ENCODE data around the gene PTGIS.
A peak's percentile ranks its signal among the peaks of the same experiment; 100 is the strongest.
"Not testable (repeated sequence)": the region's sequence is repeated elsewhere in the genome, so short reads cannot be mapped to it uniquely, and the experiment has no call there.

Gene PTGIS

DNA sequence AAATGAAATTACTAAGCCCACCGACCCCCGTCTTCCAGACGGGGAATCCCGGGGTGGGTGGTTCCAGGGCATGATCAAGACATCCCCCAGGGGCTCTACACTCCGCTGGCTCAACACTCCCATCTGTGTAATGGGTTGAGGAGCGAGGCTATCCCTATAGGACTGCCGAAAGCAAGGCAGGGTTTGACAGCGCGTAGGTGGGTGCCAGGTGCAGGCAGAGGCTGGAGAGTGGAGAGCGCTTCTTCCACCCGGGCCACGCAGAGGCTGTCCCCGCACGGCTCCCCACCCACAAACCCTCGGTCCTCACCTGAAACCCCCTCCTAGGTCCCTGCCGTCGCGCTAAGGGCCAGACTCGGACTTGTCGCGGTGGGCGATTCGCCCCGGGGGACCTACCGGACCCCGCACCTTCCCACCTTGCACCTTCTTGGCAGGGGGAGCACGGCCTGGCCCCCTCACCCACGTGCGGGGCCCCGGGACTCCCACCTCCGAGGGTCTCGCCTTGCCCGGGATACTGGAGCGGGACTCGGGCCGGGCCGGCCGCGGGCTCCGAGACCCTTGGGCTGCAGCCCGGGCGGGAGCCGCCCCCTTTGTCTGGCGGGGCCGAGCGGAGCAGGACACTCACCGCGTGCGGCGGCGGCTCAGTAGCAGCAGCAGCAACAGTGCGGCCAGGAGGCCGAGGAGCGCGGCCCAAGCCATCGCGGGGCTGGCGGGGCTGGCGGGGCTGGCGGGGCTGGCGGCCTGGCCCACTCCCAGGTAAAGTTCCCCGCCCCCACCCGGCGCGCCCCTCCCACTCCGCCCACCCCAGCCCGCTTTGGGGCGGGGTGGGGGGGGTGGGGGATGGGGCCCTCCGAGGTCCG, at the start of gene PTGIS:
Gene PTGIS, minus strand, starts transcription at position 717 of the 857 bp plus-strand sequence. Its CDS starts 21 bp downstream, at position 696.
- no peak for DNase-seq (ENCODE audit: low read depth)

DNA sequence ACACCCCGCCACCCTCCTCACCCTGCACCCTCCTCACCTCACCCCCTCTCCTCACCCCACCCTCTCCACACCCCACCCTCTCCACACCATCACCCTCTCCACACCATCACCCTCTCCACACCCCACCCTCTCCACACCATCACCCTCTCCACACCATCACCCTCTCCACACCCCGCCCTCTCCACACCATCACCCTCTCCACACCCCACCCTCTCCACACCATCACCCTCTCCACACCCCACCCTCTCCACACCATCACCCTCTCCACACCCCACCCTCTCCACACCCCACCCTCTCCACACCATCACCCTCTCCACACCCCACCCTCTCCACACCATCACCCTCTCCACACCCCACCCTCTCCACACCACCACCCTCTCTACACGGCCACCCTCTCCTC, 49.5 kb upstream of the PTGIS start:
- not testable (repeated sequence) for DNase-seq (ENCODE audit: low read depth)

DNA sequence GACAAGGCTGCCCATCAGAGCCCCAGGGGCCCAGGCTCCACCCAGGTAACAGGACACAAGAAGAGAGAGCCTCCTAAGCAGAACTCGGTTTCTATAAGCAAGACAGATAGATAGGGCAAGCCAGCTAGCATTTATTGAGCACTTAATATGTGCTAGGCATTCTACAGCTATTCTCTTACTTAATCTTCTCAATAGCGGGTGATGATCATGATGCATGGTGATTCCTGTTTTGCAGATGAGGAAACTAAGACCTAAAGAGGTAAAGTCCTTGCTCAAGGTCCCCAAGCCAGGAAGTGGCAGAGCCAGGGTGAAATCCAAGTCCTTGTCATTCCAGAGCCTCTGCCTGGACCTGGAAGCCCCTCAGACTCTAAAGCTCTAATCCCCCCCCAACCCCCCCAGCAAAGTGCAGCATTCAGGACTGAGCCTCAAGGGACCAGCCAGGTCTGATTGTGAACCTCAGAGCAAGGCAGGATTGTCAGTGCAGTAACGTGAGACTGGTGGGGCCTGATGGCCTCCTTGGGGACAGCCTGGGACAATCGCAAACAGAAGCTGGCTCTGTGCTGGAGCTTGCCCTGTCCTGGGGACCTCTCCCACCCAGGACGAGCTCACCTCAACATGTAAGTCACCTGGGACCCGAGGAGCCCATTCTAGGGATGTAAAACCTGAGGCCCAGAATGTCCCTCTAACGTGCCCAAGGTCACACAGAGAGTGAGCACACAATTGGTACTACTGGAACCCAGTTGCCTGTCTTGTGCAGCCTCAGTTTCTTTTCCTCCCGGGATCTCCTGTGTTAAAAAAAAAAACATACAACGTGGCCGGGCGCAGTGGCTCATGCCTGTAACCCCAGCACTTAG, 48.4 kb upstream of the PTGIS start:
- no peak for DNase-seq (ENCODE audit: low read depth)

DNA sequence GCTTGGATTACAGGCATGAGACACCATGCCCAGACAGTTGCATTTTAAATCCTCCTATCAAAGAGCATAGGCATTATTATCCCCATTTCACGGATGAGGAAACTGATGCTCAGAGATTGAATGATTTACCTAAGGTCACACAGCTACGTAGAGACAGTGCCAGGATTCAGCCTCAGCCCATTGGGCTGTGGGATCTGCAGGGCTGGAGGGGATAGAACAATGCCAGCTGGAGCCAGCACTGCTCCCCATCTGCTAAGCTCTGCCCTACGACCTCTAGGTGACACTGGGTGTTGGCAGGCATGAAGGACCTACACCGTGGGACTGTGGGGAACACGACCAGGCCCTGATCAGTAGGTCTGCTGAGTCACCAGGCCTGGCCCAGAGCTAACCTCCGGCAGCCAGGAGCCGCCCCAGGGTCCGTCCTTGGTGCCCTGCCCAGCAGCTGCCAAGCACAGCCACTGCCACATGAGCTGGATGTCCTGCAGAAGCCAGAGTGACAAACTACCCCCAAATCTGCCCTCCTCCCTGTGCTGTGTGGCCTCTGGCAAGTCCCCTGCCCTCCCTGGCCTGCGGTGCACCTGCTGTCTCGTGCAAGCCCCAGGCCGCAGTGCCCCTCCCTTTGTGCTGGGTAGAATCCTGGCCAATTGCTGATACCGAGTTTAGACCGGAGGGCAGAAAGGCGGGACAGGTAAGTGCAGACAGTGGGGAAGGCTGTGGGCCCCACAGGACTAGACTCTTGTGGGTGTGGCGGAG, 47.6 kb upstream of the PTGIS start:
- no peak for DNase-seq (ENCODE audit: low read depth)

DNA sequence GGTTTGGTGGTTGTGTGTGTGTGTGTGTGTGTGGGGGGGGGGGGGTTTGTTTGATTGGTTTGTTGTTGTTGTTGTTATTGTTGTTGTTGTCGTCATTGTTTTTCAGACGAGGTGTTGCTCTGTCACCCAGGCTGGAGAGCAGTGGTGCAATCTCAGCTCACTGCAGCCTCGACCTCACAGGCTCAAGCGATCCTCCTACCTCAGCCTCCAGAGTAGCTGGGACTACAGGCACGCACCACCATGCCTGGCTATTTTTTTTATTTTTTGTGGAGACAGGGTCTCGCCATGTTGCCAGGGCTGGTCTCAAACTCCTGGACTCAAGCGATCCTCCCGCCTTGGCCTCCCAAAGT, 47.1 kb upstream of the PTGIS start:
- not testable (repeated sequence) for DNase-seq (ENCODE audit: low read depth)

DNA sequence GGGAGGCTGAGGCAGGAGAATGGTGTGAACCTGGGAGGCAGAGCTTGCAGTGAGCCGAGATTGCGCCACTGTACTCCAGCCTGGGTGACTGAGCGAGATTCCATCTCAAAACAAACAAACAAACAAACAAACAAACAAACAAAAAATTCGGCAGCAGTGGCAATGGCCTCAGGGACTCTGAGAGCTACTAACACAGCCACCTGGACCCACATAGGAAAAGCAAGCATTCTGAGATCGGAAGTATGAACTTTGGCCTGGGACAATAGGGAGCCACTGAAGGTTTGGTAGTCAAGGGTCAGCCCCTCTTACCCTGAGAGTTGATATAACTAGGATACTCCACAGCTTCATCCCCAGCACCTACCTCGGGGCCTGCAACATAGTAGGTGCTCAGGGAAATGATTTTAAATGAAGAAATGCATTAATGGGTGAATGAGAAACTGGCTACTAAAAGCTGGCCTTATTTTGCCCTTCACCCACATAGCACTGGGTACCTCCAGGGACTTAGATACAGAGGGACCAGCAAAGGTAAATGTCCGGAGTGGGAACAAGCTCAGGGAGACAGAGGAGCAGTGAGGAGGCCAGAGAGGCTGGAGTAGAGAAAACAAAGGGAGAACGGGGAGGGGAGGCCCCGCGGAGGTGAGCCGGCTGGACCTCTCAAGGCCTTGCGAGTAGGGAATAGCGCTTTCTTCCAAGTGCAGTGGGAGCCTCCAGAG, 46.6 kb upstream of the PTGIS start:
- DNase-seq (ENCODE audit: low read depth) = no peak

DNA sequence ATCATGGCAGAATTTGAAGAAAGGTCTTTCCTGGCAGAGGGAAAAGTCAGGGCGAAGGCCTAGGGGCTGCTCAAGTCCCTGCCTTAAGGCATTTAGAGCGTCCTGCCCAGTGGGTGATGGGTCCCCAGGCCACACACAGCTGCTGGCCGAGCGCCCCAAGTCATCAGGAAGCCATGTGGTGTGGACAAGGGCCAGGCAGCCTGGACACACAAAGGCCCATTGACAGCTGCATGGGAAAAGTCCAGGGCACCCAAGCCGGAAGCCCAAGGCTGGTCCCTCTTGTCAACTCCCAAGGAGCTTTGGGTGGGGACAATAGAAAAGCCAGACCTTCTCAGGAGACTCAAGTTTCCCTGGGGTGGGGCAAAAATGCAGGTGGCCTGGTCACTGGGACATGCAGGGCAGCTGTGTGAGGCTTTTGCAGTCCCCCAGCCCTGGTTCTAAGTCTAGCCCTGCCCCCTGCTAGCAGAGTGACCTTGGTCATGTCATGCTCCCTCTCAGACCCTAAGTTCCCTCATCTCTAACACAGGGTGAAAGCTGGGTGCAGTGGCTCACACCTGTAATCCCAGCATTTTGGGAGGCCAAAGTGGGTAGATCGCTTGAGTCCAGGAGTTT, 44.3 kb upstream of the PTGIS start:
- DNase-seq (ENCODE audit: low read depth) = no peak

DNA sequence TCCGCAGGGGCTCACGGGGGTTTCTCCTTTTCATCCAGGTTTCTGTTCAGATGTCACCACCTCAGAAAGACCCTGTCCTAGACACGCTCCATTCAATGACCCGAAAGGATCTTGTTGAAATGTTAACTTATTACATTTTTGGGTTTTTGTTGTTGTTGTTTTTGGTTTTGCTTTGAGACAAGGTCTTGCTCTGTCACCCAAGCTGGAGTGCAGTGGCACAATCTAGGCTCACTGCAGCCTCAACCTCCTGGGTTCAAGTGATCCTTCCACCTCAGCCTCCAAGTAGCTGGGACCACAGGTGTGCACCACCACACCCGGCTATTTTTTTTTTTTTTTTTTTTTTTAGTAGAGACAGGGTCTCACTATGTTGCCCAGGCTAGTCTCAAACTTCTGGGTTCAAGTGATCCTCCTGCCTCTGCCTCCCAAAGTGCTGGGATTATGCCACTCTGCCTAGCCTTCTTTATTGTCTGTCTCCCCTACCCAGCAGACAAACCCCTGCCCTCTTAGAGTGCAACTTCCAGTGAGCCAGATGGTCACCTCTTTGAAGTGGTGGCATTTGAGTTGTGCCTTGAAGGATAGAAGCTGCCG, 43.7 kb upstream of the PTGIS start:
- not testable (repeated sequence) for DNase-seq (ENCODE audit: low read depth)

DNA sequence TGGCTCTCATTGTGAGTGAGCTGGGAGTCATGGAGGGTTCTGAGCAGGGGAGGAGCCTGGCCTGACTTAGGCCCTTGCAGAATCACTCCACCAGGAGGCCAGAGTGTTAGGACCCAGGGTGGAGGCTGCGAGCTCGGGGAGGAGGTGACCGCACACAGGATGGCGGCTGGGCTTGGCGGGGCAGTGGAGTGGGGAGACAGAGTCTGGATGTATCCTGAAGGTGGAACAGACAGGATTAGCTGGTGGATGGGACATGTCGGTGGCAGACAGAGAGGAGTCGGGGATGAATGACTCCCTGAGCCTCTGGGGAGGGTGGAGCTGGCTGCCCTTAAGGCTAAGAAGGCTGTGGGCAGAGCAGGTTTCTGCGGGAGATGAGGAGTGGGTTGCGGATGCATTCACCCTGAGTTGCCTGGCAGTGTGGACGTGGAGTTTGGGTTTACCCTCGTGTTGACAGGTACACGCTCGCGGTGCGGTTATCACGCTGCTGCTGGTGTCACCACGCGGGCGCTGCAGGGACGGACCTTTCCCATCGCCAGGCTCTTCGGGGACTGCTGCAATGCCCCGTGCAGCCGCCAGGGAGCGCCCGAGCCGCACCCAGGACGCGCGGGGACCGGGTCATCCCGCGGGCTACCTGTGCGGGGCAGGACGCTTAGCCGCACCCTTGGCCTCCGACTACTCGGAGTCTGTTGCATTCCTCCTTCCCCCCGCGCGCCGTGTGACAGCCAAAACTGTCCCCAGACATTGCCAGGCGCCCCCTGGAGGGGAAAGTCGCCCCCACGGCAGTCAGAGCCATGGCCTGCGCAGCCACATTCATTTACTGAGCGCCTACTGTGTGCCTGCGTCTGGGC, 43.0 kb upstream of the PTGIS start:
- DNase-seq (ENCODE audit: low read depth) = peak; percentile 47

DNA sequence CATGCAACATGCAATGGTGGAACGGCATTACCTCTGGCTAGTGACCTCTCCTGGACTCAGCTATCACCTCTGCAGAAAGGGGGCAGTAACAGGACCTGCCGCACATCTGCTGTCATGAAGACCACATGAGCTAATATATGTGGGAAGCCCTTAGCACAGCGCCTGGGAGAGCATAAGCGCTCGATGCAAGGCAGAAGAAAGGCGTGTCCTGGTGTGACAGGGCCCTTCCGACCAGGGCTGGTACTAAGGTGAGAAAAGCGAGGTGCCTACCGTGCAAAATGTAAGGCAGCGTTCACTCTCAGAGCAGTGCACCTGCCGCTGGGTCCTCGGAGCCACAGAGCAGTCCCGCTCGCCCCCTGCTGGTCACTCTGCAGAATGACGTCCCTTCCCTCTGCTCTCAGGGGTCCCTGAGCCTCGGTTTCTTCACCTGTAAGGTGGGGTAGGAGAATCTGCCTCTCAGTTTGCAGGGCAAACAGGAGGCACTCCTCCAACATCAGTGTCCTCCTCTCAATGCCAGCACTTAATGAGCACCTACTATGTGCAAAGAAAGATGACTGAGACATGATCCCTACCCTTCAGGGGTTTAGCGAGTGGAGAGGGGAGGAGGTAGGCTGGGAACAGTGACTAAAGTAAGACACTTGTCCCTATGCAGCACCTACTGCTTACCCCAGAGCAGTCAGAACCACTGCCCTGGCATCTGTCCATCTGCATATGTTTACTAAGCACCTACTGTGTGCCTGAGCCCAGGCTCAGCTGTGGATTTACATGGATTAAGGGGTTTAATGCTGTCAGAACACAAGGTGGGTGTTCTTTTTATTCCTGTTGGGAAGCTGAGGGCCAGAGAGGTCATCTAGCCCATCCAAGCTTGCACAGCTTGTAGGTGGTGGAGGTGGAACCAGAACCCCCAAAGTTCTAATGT, 41.1 kb upstream of the PTGIS start:
- DNase-seq (ENCODE audit: low read depth) = peak; percentile 58

DNA sequence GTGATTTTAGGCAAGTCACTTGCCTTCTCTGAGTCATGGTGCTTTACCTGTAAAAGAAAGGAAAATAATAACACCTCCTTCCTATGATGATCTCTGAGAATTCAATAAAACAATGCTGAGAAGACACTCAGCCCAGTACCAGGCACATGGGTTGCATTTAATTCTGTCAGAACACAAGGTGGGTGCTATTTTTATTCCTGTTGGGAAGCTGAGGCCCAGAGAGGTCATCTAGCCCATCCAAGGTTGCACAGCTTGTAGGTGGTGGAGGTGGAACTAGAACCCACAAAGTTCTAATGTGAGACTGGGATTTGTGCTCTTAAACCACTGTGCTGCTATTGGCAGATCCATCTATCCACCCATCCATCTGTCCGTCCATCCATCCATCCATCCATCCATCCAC, 39.6 kb upstream of the PTGIS start:
- no peak for DNase-seq (ENCODE audit: low read depth)

DNA sequence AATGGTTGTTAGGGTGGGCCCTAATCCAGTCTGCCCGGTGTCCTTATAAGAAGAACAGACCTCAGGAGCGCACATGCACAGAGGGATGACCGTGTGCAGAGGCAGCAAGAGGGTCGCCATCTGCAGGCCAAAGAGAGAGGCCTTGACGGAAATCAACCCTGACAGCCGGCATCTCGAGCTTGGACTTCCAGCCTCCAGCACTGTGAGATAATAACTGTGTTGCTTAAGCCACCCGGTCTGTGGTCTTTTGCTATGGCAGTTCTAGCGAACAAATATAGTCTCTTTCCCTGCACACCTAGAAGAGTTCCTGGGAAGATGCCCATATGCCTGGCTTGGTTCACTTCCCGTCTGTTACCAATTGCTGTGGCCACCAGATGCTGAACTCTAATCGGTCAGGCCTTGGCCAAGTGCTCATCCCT, 35.3 kb upstream of the PTGIS start:
- DNase-seq (ENCODE audit: low read depth) = no peak

DNA sequence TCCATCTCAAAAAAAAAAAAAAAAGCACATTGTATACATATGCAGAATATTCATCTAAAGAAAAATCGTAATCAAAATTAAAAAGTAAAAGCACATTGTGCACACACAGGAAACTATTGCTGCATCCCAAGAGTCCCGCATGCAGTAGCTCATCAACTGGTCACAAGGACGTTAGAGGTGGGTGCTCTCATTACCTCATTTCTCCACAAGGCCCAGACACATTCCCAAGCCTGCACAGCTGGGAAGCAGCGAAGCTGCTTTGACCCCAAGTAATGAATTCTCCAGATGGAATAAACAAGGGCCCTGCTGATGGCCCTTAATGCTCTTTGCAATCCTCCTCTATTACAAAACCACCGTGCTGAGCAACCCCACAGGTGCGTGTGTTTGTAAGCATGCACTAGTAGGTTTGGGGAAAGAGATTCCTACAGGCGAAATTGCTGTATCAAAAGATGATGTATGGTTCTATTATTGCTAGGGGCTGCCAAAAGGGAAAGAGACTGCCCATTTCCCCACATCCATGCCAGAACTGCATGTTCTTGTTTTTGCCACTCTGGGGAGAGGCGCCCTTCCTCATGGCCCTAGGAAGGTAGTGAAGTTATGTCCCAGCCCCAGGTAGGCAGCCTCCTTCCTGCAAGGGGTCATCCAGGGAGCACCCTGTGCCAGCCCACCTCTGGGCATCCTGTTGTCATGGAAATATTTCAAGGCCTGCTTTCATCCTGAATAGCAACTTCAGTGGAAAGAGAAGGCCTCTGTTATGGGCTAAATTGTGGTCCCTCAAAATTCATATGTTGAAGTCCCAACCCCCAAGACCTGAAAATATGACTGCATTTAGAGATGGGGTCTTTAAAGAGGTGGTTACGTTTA, 34.6 kb upstream of the PTGIS start:
- no peak for DNase-seq (ENCODE audit: low read depth)

DNA sequence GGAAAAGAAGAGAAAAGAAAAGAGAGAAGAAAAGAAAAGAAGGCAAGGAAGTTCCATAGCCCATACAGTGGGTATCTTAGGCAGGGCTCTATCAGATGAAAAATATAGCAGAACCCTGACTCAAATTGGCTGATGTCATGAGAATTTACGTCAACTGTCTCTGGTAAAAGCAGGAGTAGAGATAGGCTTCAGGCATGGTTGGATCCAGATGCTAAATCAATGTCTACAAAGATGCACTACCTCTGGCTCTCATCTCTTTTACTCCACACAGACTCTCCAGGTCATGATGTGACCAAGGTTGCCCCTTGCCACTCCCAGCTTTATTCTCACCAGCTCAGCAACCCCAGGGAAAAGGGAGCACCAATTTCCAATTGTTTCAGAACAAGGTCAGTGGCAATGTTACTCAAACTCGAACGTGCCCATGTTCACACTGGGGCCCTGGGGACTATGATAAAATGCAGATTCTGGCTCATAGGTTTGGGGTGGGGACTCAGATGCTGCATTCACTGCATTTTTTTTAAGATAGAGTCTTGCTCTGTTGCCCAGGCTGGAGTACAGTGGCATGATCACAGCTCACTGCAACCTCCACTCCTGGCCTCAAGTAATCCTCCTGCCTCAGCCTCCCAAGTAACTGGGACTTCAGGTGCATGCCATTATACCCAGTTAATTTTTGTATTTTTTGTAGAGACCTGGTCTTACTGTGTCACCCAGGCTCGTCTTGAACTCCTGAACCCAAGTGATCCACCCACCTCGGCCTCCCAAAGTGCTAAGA, 33.4 kb upstream of the PTGIS start:
- no peak for DNase-seq (ENCODE audit: low read depth)

DNA sequence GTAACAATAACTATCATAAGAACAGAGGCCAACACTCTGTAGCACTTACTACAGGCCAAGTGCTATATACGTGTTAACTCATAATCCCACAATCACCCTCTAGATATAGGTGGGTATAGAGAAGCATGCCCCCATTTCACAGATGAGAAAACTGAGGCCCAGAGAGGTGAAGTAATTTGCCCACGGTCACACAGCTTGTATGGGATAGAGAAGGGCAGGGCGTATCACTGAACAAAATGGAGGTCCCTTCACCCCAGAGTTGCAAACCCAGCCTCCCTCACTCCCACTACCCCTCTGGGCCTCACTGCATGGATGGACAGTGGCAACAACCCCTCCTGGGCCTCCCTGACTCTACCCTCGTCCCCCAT, 31.8 kb upstream of the PTGIS start:
- DNase-seq (ENCODE audit: low read depth) = no peak

DNA sequence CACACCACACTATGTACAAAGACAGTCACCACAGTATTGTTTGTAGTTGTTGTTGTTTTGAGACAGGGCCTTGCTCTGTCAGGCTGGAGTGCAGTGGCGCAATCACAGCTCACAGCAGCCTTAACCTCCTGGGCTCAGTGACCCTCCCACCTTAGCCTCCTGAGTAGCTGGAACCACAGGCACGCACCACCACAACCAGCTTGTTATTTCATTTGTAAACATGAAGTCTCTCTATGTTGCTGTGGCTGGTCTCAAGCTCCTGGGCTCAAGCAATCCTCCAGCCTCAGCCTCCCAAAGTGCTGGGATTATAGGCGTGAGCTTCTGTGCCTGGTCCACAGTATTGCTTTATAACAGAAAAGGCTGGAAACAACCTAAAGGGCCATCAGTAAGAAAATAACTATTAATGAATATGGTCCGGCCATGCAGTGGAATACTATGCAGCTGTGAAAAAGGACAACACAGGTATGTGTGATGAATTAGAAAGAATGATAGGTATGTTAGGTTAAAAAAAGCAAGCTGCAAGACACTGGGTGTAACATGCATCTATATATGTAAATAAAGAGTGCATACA, 30.0 kb upstream of the PTGIS start:
- no peak for DNase-seq (ENCODE audit: low read depth)

Data from stimulated activated CD8-positive, alpha-beta memory T cell treated with anti-CD3 and anti-CD28 coated beads, Interleukin-7, amount 100 ng/mL, for 24 hours (primary cell).